NCI-H524 (cell line): ENCODE results near the gene MOAP1.
A peak's percentile ranks its signal among the peaks of the same experiment; 100 is the strongest.
"Not testable (repeated sequence)": the region's sequence is repeated elsewhere in the genome, so short reads cannot be mapped to it uniquely, and the experiment has no call there.

Experiments used
- DNase-seq, 2 experiments: peaks; one replicate each; lab custom pipeline; 2025; lab: John Stamatoyannopoulos, UW

The MOAP1 gene

DNA sequence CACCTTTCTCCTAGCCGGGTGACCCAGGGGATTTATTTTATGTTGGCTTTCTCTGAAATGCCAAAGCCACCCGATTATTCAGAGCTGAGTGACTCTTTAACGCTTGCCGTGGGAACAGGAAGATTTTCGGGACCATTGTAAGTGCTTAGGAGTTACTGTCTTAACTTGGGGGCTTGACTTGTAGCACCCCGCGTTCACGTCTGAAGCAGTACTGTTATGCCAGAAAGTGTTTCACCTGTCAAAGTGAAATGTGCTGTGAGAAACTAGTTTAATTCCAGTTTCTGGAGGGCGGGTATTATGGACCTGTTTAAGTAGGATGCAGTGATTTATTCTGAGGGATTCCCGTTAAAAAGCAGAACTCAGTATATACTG lies 638 bp upstream of the MOAP1 start:
- no peak for DNase-seq

DNA sequence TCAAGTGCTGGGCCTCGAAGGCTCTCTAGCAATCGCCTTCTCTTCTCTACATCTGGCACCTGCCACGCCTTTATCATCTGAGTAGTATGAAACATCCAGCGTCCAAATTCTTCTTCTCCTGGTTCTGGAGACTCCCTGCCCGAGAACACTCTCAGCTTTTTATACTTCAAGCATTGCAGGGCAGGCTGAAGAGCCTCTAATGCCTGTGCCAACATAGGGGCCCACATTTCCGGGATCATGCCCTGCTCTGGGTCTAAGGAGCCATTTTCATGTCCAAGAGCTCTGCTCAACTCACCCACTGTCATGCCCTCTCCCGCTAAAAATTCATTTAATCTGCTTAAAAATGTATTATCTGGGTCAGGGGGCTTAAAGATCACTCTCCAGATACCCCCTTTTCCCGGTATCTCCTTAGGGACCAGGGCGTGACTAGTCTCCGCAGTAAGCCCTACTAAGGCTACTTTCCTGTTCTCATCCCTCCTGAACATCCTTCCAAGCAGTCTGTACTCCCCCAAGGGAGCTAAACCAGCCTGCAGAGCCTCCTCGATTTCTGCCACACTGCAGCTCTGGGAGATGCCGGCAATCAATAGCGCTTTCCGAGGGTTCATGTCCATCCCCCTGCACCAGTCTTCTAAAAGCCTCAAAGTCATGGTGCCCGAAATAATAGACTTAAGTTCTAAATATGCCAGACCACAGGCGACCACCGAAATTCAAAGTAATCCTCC lies 940 bp downstream of the MOAP1 start:
- peak in 1 of 2 experiments; percentile 50 for DNase-seq

- DNase-seq: no peak
Observed at GRCh38 chr14:93175492-93175891, 9.2 kb downstream of the MOAP1 start.

- not testable (repeated sequence) for DNase-seq
Observed at GRCh38 chr14:93174731-93175130, 10.0 kb downstream of the MOAP1 start.

- DNase-seq: peak; percentile 49 to 86
Observed at GRCh38 chr14:93173943-93174395, 10.7 kb downstream of the MOAP1 start.

- DNase-seq: no peak
Observed at GRCh38 chr14:93171376-93171775, 13.3 kb downstream of the MOAP1 start.

- not testable (repeated sequence) for DNase-seq
Observed at GRCh38 chr14:93170141-93170540, 14.6 kb downstream of the MOAP1 start.

DNA sequence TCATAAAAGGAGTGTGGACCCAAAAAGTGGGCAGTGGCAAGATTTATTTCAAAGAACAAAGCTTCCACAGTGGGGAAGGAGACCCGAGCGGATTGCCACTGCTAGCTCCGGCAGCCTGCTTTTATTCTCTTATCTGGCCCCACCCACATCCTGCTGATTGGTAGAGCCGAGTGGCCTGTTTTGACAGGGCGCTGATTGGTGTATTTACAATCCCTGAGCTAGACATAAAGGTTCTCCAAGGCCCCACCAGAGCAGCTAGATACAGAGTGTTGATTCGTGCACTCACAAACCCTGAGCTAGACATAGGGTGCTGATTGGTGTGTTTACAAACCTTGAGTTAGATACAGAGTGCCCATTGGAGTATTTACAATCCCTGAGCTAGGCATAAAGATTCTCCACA lies 15.1 kb downstream of the MOAP1 start:
- not testable (repeated sequence) for DNase-seq

DNA sequence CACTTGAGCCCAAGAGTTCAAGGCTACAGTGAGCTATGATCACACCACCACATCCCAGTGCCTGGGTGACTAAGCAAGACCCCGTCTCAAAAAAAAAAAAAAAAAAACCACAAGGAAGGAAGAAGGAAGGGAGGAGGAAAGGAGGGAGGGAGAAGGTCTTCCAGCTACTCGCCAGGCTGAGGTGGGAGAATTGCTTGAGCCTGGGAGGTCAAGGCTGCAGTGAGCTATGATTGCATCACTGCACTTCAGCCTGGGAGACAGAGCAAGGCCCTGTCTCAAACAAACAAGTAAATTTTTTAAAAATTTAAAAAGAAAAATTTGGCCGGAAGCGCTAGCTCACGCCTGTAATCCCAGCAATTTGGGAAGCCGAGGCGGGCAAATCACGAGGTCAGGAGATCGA lies 16.1 kb downstream of the MOAP1 start:
- DNase-seq: not testable (repeated sequence)

DNA sequence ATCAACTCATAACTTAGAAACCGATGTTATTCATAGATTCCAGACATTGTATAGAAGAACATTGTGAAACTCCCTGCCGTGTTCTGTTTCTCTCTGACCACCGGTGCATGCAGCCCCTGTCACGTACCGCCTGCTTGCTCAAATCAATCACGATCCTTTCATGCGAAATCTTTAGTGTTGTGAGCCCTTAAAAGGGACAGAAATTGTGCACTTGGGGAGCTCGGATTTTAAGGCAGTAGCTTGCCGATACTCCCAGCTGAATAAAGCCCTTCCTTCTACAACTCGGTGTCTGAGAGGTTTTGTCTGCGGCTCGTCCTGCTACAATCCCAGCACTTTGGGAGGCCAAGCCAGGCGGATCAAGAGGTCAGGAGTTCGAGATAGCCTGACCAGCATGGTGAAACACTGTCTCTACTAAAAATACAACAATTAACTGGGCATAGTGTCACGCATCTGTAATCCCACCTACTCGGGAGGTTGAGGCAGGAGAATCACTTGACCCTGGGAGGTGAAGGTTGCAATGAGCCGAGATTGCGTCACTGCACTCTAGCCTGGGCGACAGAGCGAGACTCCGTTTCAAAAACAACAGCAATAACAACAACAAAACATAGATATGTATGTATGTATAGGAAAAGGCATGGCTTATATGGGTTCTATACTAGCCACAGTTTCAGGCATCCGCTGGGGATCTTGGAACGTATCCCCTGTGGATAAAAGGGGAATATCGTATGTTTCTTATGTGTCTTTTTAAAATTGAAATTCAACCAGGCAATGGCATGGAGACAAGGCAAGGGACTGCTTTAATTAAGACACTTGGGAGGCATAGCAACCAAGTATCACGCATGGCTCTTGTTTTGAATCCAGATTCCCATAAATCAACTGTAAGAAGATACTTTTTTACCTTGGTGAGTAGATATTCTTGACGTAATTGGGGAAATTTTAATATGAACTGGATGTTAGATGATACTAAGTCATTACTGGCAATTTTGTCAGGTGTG lies 19.1 kb downstream of the MOAP1 start:
- DNase-seq: not testable (repeated sequence)

- peak; percentile 17 to 25 for DNase-seq
Observed at GRCh38 chr14:93163564-93163963, 21.1 kb downstream of the MOAP1 start.

- no peak for DNase-seq
Observed at GRCh38 chr14:93161411-93161940, 23.2 kb downstream of the MOAP1 start.

- peak; percentile 48 to 80 for DNase-seq
Observed at GRCh38 chr14:93160353-93160801, 24.3 kb downstream of the MOAP1 start.

DNA sequence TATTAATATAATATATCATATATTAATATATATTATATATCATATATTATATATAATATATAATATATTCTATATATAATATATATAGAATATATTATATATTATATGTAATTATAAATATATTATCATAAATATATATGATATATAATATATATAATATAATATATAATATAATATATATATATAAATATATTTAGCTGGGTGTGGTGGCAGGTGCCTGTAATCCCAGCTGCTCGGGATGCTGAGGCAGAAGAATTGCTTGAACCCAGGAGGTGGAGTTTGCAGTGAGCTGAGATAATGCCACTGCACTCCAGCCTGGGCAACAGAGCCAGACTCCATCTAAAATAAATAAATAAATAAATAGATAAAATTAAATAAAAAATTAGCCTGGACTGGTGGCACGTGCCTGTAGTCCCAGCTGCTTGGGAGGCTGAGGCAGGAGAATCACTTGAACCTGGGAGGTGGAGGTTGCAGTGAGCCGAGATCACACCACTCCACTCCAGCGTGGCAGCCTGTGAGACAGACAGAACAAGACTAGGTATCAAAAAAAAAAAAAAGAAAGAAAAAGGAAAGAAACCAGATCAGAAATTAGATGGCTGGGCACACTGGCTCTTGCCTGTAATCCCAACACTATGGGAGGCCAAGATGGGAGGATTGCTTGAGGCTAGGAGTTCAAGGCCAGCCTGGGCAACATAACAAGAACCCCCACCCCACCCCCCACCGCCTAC lies 24.9 kb downstream of the MOAP1 start:
- DNase-seq: not testable (repeated sequence)

DNA sequence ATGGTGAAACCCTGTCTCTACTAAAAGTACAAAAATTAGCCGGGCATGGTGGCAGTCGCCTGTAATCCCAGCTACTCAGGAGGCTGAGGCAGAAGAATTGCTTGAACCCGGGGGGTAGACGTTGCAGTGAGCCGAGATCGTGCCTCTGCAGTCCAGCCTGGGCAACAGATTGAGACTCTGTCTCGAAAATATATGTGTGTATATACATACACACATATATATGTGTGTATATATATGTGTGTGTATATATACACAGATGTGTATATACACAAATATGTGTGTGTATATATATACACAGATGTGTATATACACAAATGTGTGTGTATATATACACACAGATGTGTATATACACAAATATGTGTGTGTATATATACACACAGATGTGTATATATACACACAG lies 26.3 kb downstream of the MOAP1 start:
- DNase-seq: not testable (repeated sequence)

- DNase-seq: no peak
Observed at GRCh38 chr14:93156693-93157369, 27.9 kb downstream of the MOAP1 start.

DNA sequence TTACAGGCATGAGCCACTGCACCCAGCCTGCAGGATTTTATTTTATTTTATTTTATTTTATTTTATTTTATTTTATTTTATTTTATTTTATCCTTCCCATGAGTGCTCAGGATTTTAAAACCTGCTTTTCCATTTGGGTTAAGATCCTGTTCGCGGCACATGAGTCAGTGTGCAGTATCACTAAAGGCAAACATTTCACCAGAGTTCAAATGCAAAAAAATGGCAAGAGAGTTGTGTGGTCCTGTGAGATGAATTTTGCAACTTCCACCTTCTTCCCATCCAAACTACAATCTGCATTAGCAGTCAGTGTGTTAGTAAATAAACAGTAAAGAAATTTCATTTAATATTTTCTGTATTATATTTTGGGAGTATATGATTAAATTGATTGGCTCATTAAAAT lies 29.0 kb downstream of the MOAP1 start:
- DNase-seq: no peak

GRCh38 chr14:93153121-93153520 lies 31.6 kb downstream of the MOAP1 start:
- no peak for DNase-seq

GRCh38 chr14:93150227-93151208 lies 34.2 kb downstream of the MOAP1 start:
- DNase-seq: no peak

GRCh38 chr14:93148979-93149378 lies 35.7 kb downstream of the MOAP1 start:
- DNase-seq: no peak
